Gastroesophageal sphincter (tissue), 4 donors: ENCODE measurements around the gene TTC7B. TPM values are rescaled to one million over a fixed set of nuclear protein-coding genes. Genes with fewer than 3 reads are reported as not detected.

Experiments used
- ATAC-seq: fragments of 150-250 bp; one replicate; pipeline ENCODE4 v1.9.1; 2016; ENCODE audit warnings: mild to moderate bottlenecking, moderate library complexity
- H3K27ac ChIP-seq, 4 donors: fragments of 200-600 bp; sonication (generic) in 3 of 4; 1 replicate in 3 of 4; 2 replicates in 1 of 4; pipeline ENCODE4 v1.5.1; 2016 to 2019
- H3K27me3 ChIP-seq: fragments of 200-600 bp; sonication (generic); one replicate; pipeline ENCODE4 v1.5.1; 2019
- H3K36me3 ChIP-seq, 2 donors: fragments of 200-600 bp; sonication (generic); one replicate each; pipeline ENCODE4 v1.5.1; 2019; ENCODE audit warnings: control low read depth in 1 of 2
- H3K4me1 ChIP-seq, 3 donors: fragments of 200-600 bp; sonication (generic); 1 replicate in 2 of 3; 2 replicates in 1 of 3; pipeline ENCODE4 v1.5.1; 2016 to 2019; ENCODE audit warnings: control low read depth in 2 of 3
- H3K4me3 ChIP-seq, 2 donors: fragments of 200-600 bp; sonication (generic); one replicate each; pipeline ENCODE4 v1.5.1; 2019; ENCODE audit warnings: mild to moderate bottlenecking in 1 of 2, moderate library complexity in 1 of 2
- H3K9me3 ChIP-seq, 3 donors: fragments of 200-600 bp; sonication (generic); one replicate each; pipeline ENCODE4 v1.5.1; 2017 to 2019; ENCODE audit warnings: control low read depth in 2 of 3
- CTCF ChIP-seq, 4 experiments: fragments of 200-600 bp in 2 of 4; fragments of 450-650 bp in 2 of 4; sonication (generic) in 1 of 4; IDR thresholded peaks; one replicate each; pipeline ENCODE4 v1.5.1; 2017 to 2019; ENCODE audit warnings: antibody characterized with exemption in 4 of 4, mild to moderate bottlenecking in 2 of 4, moderate library complexity in 2 of 4
- EP300 ChIP-seq: sonication (generic); formaldehyde crosslinking; IDR thresholded peaks from one replicate; pipeline ENCODE4 v1.6.1; 2017; ENCODE audit warnings: antibody characterized with exemption, mild to moderate bottlenecking
- POLR2A ChIP-seq, 2 donors: fragments of 450-650 bp; IDR thresholded peaks; one replicate each; pipeline ENCODE4 v1.6.1; 2017; ENCODE audit warnings: antibody characterized with exemption in 2 of 2, mild to moderate bottlenecking in 2 of 2, moderate library complexity in 1 of 2
- POLR2AphosphoS5 ChIP-seq: sonication (generic); formaldehyde crosslinking; IDR thresholded peaks from one replicate; pipeline ENCODE4 v1.6.1; 2017; ENCODE audit warnings: antibody characterized with exemption
- WGBS, 2 donors: methylation state at CpG; one replicate each; pipeline ENCODE4 v1.1.5; 2018; ENCODE audit warnings: low coverage in 1 of 2; 5-methylcytosine and 5-hydroxymethylcytosine counted together
- total RNA-seq, 4 donors: library from RNA; depleted of rRNA; stranded (reverse); fragments of >200 nt; gene quantifications; one replicate each; pipeline ENCODE4 v1.1.0, GENCODE V29; 2016

The TTC7B gene
- total RNA-seq, 4 donors from 2014 or later: 59.0 to 170 (median 64.1) TPM

GRCh38 chr14:90606434-90606833, 209.8 kb downstream of the TTC7B start:
- H3K27me3 ChIP-seq: no peaks in the 10 kb centered on the region
- H3K36me3 ChIP-seq: peaks cover 0 to 8% of the 10 kb centered on the region in 2 donors
- H3K27ac ChIP-seq: no peak overlapping the region
- ATAC-seq: no peak
- H3K4me1 ChIP-seq: peaks cover 3 to 29% (median 5%) of the 10 kb centered on the region in 3 donors
- TF ChIP-seq EP300 (no peak), POLR2AphosphoS5 (no peak), CTCF (IDR thresholded peaks at IDR 0.05) (no peak), POLR2A (IDR thresholded peaks at IDR 0.05) (no peak)
- 80 to 92% methylated on average over 2 of the region's 2 CpGs for WGBS, 2 donors
- H3K4me3 ChIP-seq: no peak overlapping the region
- H3K9me3 ChIP-seq: no peaks in the 10 kb centered on the region

DNA sequence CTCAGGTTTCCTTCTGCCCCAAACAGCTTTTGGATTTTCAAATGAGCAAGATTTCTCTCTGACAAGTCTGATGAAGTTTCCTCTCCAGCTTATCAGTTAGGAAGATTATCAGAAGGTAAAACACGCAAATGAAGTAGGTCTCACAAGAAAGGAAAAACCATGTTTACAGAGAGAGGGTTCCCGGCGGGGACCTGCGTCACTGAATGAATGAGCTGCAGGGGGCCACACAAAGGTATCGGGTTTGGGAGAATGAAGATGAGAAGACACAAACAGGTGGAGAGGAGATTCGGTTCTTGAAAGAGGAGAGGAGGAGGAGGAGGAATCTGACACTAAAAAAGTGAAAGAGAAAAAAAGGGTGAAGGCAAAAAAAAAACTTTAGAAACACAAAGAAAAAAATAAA, 210.8 kb downstream of the TTC7B start:
- Histone ChIP-seq H3K4me1 (peaks cover 3 to 27% (median 5%) of the 10 kb centered on the region in 3 donors), H3K36me3 (peaks cover 0 to 8% of the 10 kb centered on the region in 2 donors), H3K27ac (no peak overlapping the region), H3K4me3 (no peak overlapping the region), H3K27me3 (no peaks in the 10 kb centered on the region), H3K9me3 (no peaks in the 10 kb centered on the region)
- TF ChIP-seq CTCF (IDR thresholded peaks at IDR 0.05) (no peak), POLR2AphosphoS5 (no peak), POLR2A (IDR thresholded peaks at IDR 0.05) (no peak), EP300 (no peak)
- WGBS, 2 donors: 69 to 80% methylated on average over 1 to 6 of the region's 6 CpGs
- no peak for ATAC-seq

GRCh38 chr14:90604356-90604755, 211.9 kb downstream of the TTC7B start:
- H3K36me3 ChIP-seq: peaks cover 0 to 8% of the 10 kb centered on the region in 2 donors
- H3K4me3 ChIP-seq: no peak overlapping the region
- no peak for ATAC-seq
- 77 to 94% methylated on average over 6 of the region's 6 CpGs for WGBS, 2 donors
- H3K27me3 ChIP-seq: no peaks in the 10 kb centered on the region
- no peak for TF ChIP-seq POLR2A (IDR thresholded peaks at IDR 0.05)
- TF ChIP-seq CTCF (IDR thresholded peaks at IDR 0.05): no peak
- TF ChIP-seq EP300: no peak
- no peak for TF ChIP-seq POLR2AphosphoS5
- H3K27ac ChIP-seq: no peak overlapping the region
- no peaks in the 10 kb centered on the region for H3K9me3 ChIP-seq
- peaks cover 4 to 32% (median 5%) of the 10 kb centered on the region in 3 donors for H3K4me1 ChIP-seq

GRCh38 chr14:90603841-90604240, 212.4 kb downstream of the TTC7B start:
- Histone ChIP-seq H3K4me3 (no peak overlapping the region), H3K36me3 (peaks cover 0 to 8% of the 10 kb centered on the region in 2 donors), H3K27ac (no peak overlapping the region), H3K4me1 (peaks cover under 1 to 32% (median 3%) of the 10 kb centered on the region in 3 donors), H3K27me3 (no peaks in the 10 kb centered on the region), H3K9me3 (no peaks in the 10 kb centered on the region)
- 56 to 63% methylated on average over 1 to 2 of the region's 3 CpGs for WGBS, 2 donors
- no peak for ATAC-seq
- no peak for TF ChIP-seq CTCF (IDR thresholded peaks at IDR 0.05)
- TF ChIP-seq EP300: no peak
- TF ChIP-seq POLR2AphosphoS5: no peak
- TF ChIP-seq POLR2A (IDR thresholded peaks at IDR 0.05): no peak

- WGBS, 2 donors: 67 to 80% methylated on average over 1 of the region's 1 CpG
- no peak overlapping the region for H3K4me3 ChIP-seq
- no peak overlapping the region for H3K27ac ChIP-seq
- ATAC-seq: no peak
- TF ChIP-seq POLR2A (IDR thresholded peaks at IDR 0.05) (no peak), CTCF (IDR thresholded peaks at IDR 0.05) (no peak), POLR2AphosphoS5 (no peak), EP300 (no peak)
- H3K27me3 ChIP-seq: no peaks in the 10 kb centered on the region
- H3K4me1 ChIP-seq: peaks cover 0 to 28% (median 3%) of the 10 kb centered on the region in 3 donors
- no peaks in the 10 kb centered on the region for H3K9me3 ChIP-seq
- H3K36me3 ChIP-seq: peaks cover 0 to 8% of the 10 kb centered on the region in 2 donors
Measured at GRCh38 chr14:90603336-90603735, 212.9 kb downstream of the TTC7B start.
